Suprapubic skin (tissue), 3 donors: ENCODE data around the gene KIF11.

Experiments
- CTCF ChIP-seq, 2 donors: fragments of 200-600 bp in 1 of 2; fragments of 450-650 bp in 1 of 2; sonication (generic) in 1 of 2; IDR thresholded peaks; one replicate each; pipeline ENCODE4 v1.5.1; 2016 to 2019; ENCODE audit warnings: antibody characterized with exemption in 2 of 2, mild to moderate bottlenecking in 1 of 2, moderate library complexity in 1 of 2
- EP300 ChIP-seq: sonication (generic); formaldehyde crosslinking; IDR thresholded peaks from one replicate; pipeline ENCODE4 v1.6.1; 2017; ENCODE audit warnings: antibody characterized with exemption

- TF ChIP-seq EP300 (no peak), CTCF (IDR thresholded peaks at IDR 0.05) (no peak)
These were observed 33.9 kb upstream of the KIF11 start for GRCh38 chr10:92559046-92559445.
